ENCODE data around the gene WASF1. TPM values are rescaled to one million over a fixed set of nuclear protein-coding genes. Genes with fewer than 3 reads are reported as not detected.

The WASF1 gene
- total and polyA plus RNA-seq, 5 donors, result 1.5 to 3.6 (median 2.0) TPM

GRCh38 chr6:110195639-110196038, 16.2 kb upstream of the WASF1 start:
- Histone ChIP-seq H3K9me3 (ENCODE audit: control insufficient read depth, low read length) (no peaks in the 10 kb centered on the region), H3K4me1 (ENCODE audit: control insufficient read depth, insufficient read depth, low read length) (no peaks in the 10 kb centered on the region), H3K4me3 (ENCODE audit: low read length) (no peak overlapping the region), H3K27me3 (ENCODE audit: control insufficient read depth, insufficient read depth) (no peaks in the 10 kb centered on the region), H3K27ac (ENCODE audit: low read length) (no peak overlapping the region)
- DNase-seq, result no peak
- ATAC-seq, result no peak
- 93% methylated on average over 4 of the region's 4 CpGs for WGBS
- intact Hi-C loops (cut with DNase I), result no loop called here

DNA sequence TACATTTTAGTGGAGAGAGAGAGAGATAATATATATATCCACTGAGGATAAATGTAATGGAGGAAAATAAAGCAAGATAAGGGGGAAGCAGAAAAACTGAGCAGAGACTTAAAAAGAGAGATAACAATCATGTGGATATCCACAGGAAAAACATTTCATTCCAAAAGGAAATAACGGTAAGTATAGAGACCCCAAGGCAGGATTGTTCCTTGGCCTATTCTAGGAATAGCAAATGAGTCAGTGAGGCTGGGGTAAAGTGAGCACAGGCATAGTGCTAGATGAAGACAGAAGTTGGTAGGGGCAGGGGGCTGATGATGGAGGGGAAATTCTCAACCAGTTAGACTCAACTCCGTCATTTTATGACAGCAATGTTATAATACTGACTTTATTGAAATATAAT, 12.0 kb upstream of the WASF1 start:
- Histone ChIP-seq H3K27me3 (ENCODE audit: control insufficient read depth, insufficient read depth) (no peaks in the 10 kb centered on the region), H3K27ac (ENCODE audit: low read length) (no peak overlapping the region), H3K4me1 (ENCODE audit: control insufficient read depth, insufficient read depth, low read length) (peaks cover 2% of the 10 kb centered on the region), H3K4me3 (ENCODE audit: low read length) (no peak overlapping the region), H3K9me3 (ENCODE audit: control insufficient read depth, low read length) (no peaks in the 10 kb centered on the region)
- 70% methylated on average over 2 of the region's 2 CpGs for WGBS
- ATAC-seq, result no peak
- DNase-seq, result no peak
- intact Hi-C loops (cut with DNase I), result no loop called here

GRCh38 chr6:110190726-110191125, 11.3 kb upstream of the WASF1 start:
- no peaks in the 10 kb centered on the region for H3K27me3 ChIP-seq (ENCODE audit: control insufficient read depth, insufficient read depth)
- ATAC-seq (no peak), DNase-seq (no peak)
- H3K4me3 ChIP-seq (ENCODE audit: low read length), result no peak overlapping the region
- intact Hi-C loops (cut with DNase I), result no loop called here
- no peak overlapping the region for H3K27ac ChIP-seq (ENCODE audit: low read length)
- no peaks in the 10 kb centered on the region for H3K9me3 ChIP-seq (ENCODE audit: control insufficient read depth, low read length)
- H3K4me1 ChIP-seq (ENCODE audit: control insufficient read depth, insufficient read depth, low read length), result peaks cover 2% of the 10 kb centered on the region
- WGBS, result 68% methylated on average over 6 of the region's 6 CpGs

DNA sequence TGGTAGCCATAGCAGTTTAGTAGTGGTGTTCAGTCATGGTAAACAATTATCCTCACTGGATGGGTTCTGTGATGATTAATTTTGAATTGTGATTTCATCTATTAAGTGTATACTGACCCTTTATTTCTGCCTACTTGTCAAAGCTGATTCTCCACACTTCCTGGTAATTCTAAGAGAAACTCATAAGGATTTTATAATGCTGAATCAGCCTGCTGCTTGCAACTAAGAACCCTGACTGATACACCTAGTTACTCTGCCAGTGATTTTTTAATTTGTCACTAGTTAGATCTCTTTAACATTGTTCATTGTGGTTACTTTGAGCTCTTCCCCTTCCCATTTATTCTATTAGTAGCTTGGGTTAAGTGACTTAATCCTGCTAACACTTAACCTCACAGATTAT, 9.3 kb upstream of the WASF1 start:
- intact Hi-C loops (cut with DNase I), result loop anchor here in 1 of 4 donors (10.0 kb wide), 1 partner anchor 206 kb away; no protein-coding TSS in a partner anchor
- DNase-seq (no peak), ATAC-seq (no peak)
- Histone ChIP-seq H3K4me3 (ENCODE audit: low read length) (no peak overlapping the region), H3K9me3 (ENCODE audit: control insufficient read depth, low read length) (no peaks in the 10 kb centered on the region), H3K27ac (ENCODE audit: low read length) (no peak overlapping the region), H3K4me1 (ENCODE audit: control insufficient read depth, insufficient read depth, low read length) (peaks cover 2% of the 10 kb centered on the region), H3K27me3 (ENCODE audit: control insufficient read depth, insufficient read depth) (no peaks in the 10 kb centered on the region)

DNA sequence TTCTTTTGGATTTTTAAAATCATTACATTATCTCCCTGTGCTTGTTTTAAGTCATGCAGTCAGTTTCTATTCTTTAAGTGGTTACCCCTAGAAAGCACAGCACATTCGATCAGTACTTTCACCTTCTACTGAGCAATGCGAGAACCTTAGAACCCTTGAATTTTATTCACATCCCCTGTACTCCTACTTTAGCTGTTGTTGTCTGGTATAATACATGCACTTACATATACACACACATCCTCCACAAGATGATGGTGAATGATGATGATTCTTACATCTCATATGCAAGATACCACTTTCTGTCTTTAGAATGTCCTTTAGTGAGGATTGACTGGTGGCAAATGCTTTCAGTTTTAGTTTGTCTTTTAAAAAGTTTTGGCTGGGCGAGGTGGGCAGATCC, 6.4 kb upstream of the WASF1 start:
- H3K27ac ChIP-seq (ENCODE audit: low read length), result no peak overlapping the region
- H3K4me1 ChIP-seq (ENCODE audit: control insufficient read depth, insufficient read depth, low read length), result peaks cover 8% of the 10 kb centered on the region
- H3K9me3 ChIP-seq (ENCODE audit: control insufficient read depth, low read length), result no peaks in the 10 kb centered on the region
- ATAC-seq (no peak), DNase-seq (no peak)
- intact Hi-C loops (cut with DNase I), result loop anchor here in 1 of 4 donors (10.0 kb wide), 1 partner anchor 209 kb away; no protein-coding TSS in a partner anchor
- WGBS, result 89% methylated on average over 3 of the region's 3 CpGs
- H3K27me3 ChIP-seq (ENCODE audit: control insufficient read depth, insufficient read depth), result no peaks in the 10 kb centered on the region
- no peak overlapping the region for H3K4me3 ChIP-seq (ENCODE audit: low read length)

- 70% methylated on average over 5 of the region's 5 CpGs for WGBS
- H3K4me3 ChIP-seq (ENCODE audit: low read length), result no peak overlapping the region
- H3K9me3 ChIP-seq (ENCODE audit: control insufficient read depth, low read length), result no peaks in the 10 kb centered on the region
- no peaks in the 10 kb centered on the region for H3K27me3 ChIP-seq (ENCODE audit: control insufficient read depth, insufficient read depth)
- H3K27ac ChIP-seq (ENCODE audit: low read length), result no peak overlapping the region
- intact Hi-C loops (cut with DNase I), result loop anchor here in 1 of 4 donors (10.0 kb wide), 1 partner anchor 211 kb away; no protein-coding TSS in a partner anchor
- ATAC-seq, result no peak
- DNase-seq, result no peak
- H3K4me1 ChIP-seq (ENCODE audit: control insufficient read depth, insufficient read depth, low read length), result peaks cover 6% of the 10 kb centered on the region
Observed at GRCh38 chr6:110183292-110183885, 3.9 kb upstream of the WASF1 start.

GRCh38 chr6:110181131-110182030, 1.9 kb upstream of the WASF1 start:
- DNase-seq (no peak), ATAC-seq (no peak)
- H3K9me3 ChIP-seq (ENCODE audit: control insufficient read depth, low read length), result no peaks in the 10 kb centered on the region
- no peaks in the 10 kb centered on the region for H3K27me3 ChIP-seq (ENCODE audit: control insufficient read depth, insufficient read depth)
- intact Hi-C loops (cut with DNase I), result loop anchor here in 1 of 4 donors (10.0 kb wide), 1 partner anchor 213 kb away; no protein-coding TSS in a partner anchor
- H3K4me3 ChIP-seq (ENCODE audit: low read length), result peak overlapping the region; percentile 86
- H3K27ac ChIP-seq (ENCODE audit: low read length), result no peak overlapping the region
- peaks cover 6% of the 10 kb centered on the region for H3K4me1 ChIP-seq (ENCODE audit: control insufficient read depth, insufficient read depth, low read length)
- WGBS, result 46% methylated on average over 6 of the region's 6 CpGs

- peak; percentile 66 to 83 (median 81) for DNase-seq
- no peaks in the 10 kb centered on the region for H3K27me3 ChIP-seq (ENCODE audit: control insufficient read depth, insufficient read depth)
- H3K27ac ChIP-seq (ENCODE audit: low read length), result peak within 1 kb of the TSS; percentile 93
- ATAC-seq, result peak; percentile 73 to 76
- H3K4me1 ChIP-seq (ENCODE audit: control insufficient read depth, insufficient read depth, low read length), result peaks cover 6% of the 10 kb centered on the region
- intact Hi-C loops (cut with DNase I), result loop anchor here in 1 of 4 donors (10.0 kb wide), 1 partner anchor 214 kb away; no protein-coding TSS in a partner anchor
- H3K9me3 ChIP-seq (ENCODE audit: control insufficient read depth, low read length), result no peaks in the 10 kb centered on the region
- peak within 1 kb of the TSS; percentile 86 for H3K4me3 ChIP-seq (ENCODE audit: low read length)
- WGBS, result under 1% methylated on average over 28 of the region's 28 CpGs
Observed at GRCh38 chr6:110180228-110181008, 948 bp upstream of the WASF1 start, which contains the start of gene CDC40. CDC40 (plus strand) TSS chr6:110180427; CDS start chr6:110180445, 18 bp downstream.

GRCh38 chr6:110178626-110179405, 654 bp downstream of the WASF1 start:
- H3K27ac ChIP-seq (ENCODE audit: low read length), result no peak overlapping the region
- intact Hi-C loops (cut with DNase I), result loop anchor here in 2 of 4 donors (5.0 kb wide), 2 partner anchors 208 to 213 kb away; no protein-coding TSS in a partner anchor
- peak; percentile 34 to 52 for ATAC-seq
- peak; percentile 37 to 72 (median 68) for DNase-seq
- H3K9me3 ChIP-seq (ENCODE audit: control insufficient read depth, low read length), result no peaks in the 10 kb centered on the region
- peaks cover 6% of the 10 kb centered on the region for H3K4me1 ChIP-seq (ENCODE audit: control insufficient read depth, insufficient read depth, low read length)
- H3K27me3 ChIP-seq (ENCODE audit: control insufficient read depth, insufficient read depth), result no peaks in the 10 kb centered on the region
- H3K4me3 ChIP-seq (ENCODE audit: low read length), result peak overlapping the region; percentile 67
- under 1% methylated on average over 66 of the region's 66 CpGs for WGBS

DNA sequence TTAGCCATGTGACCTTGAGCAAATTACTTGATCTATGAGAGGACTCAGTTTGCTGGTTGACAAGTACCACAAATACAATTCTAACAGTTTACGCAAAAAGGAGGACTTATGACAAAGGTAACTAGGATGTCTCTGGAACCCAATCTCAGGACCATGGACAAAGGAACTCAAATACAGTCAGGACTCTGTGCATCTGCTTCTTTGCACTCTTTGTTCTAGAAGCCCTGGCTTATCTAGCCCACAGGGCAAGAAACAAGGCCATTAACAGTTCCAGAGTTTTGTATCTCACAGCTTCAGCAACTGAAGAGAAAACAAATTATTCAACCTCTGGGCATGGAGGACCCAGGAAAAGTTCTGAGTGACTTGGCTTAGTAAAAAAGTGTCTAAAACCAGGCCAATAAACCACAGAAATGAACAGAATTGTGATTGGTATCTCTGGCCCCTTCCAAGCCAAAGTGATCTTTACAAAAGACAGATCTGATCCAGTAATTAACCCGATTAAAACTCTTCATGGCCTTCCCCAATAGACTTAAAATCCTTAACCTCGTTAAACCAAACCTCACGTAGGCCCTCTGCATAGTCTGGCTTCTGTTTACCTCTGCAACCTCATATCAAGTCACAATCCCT, 5.9 kb downstream of the WASF1 start:
- H3K27ac ChIP-seq (ENCODE audit: low read length), result no peak overlapping the region
- H3K27me3 ChIP-seq (ENCODE audit: control insufficient read depth, insufficient read depth), result no peaks in the 10 kb centered on the region
- DNase-seq, result no peak
- no peaks in the 10 kb centered on the region for H3K9me3 ChIP-seq (ENCODE audit: control insufficient read depth, low read length)
- H3K4me3 ChIP-seq (ENCODE audit: low read length), result no peak overlapping the region
- intact Hi-C loops (cut with DNase I), result no loop called here
- H3K4me1 ChIP-seq (ENCODE audit: control insufficient read depth, insufficient read depth, low read length), result no peaks in the 10 kb centered on the region
- 87% methylated on average over 4 of the region's 4 CpGs for WGBS
- no peak for ATAC-seq
